ENCODE measurements around the gene PSMB7. TPM values are rescaled to one million over a fixed set of nuclear protein-coding genes. Genes with fewer than 3 reads are reported as not detected.

Gene PSMB7
- total RNA-seq, result 329 and 345 TPM in 2 replicates

GRCh38 chr9:124415102-124415851 is at the start of gene PSMB7:
TSS of gene PSMB7 (minus strand) at chr9:124415442. CDS start at chr9:124415425, 17 bp downstream.

GRCh38 chr9:124450241-124450924 is 35.1 kb upstream of the PSMB7 start, which contains the start of gene ADGRD2:
TSS of gene ADGRD2 (plus strand) at chr9:124450451. CDS start at chr9:124451667, 1,216 bp downstream.

Other genes with a start within 250 kb of the PSMB7 start
- gene NEK6, start 157.5 kb downstream of the PSMB7 start, total RNA-seq, result 51.7 and 91.1 TPM in 2 replicates
- not detected in 2 replicates for gene ADGRD2, start 35.0 kb upstream of the PSMB7 start, total RNA-seq
- gene NR5A1, start 92.0 kb upstream of the PSMB7 start, total RNA-seq, result not detected in 2 replicates